Nephron (organoid): ENCODE data around the gene LTF.
"Not testable (repeated sequence)": the region's sequence is repeated elsewhere in the genome, so short reads cannot be mapped to it uniquely, and the experiment has no call there.

Experiments used
- H3K27ac Mint-ChIP-seq, 3 experiments: 2 replicates each; pipeline ENCODE4 v1.8.0; 2020; ENCODE audit warnings: mixed read lengths in 3 of 3, mild to moderate bottlenecking in 2 of 3, moderate library complexity in 1 of 3
- H3K27me3 Mint-ChIP-seq: 2 replicates; pipeline ENCODE4 v1.8.0; 2021; ENCODE audit warnings: low read depth, mild to moderate bottlenecking, moderate library complexity, mixed read lengths
- H3K36me3 Mint-ChIP-seq: 2 replicates; pipeline ENCODE4 v1.8.0; 2020; ENCODE audit warnings: low read depth, mixed read lengths
- H3K4me1 Mint-ChIP-seq: 2 replicates; pipeline ENCODE4 v1.8.0; 2020; ENCODE audit warnings: mixed read lengths
- H3K4me3 Mint-ChIP-seq, 3 experiments: 2 replicates each; pipeline ENCODE4 v1.8.0; 2020; ENCODE audit warnings: mild to moderate bottlenecking in 3 of 3, mixed read lengths in 3 of 3, moderate library complexity in 2 of 3
- H3K9me3 Mint-ChIP-seq: 2 replicates; pipeline ENCODE4 v1.8.0; 2020; ENCODE audit warnings: mixed read lengths
- CTCF ChIP-seq, 3 experiments: fragments of 200-600 bp; sonication (generic); IDR thresholded peaks; one replicate each; pipeline ENCODE4 v1.5.0; 2021; ENCODE audit warnings: antibody characterized with exemption in 3 of 3; ENCODE audit not compliant: unreplicated experiment in 3 of 3

The LTF gene

GRCh38 chr3:46429250-46429649 lies 35.5 kb downstream of the LTF start:
- Mint-ChIP-seq H3K9me3 (peaks cover 13% of the 10 kb centered on the region), H3K36me3 (peaks cover 4% of the 10 kb centered on the region), H3K4me3 (no peak overlapping the region), H3K27me3 (peaks cover 12% of the 10 kb centered on the region), H3K4me1 (peaks cover 8% of the 10 kb centered on the region), H3K27ac (no peak overlapping the region)
- TF ChIP-seq CTCF (IDR thresholded peaks at IDR 0.05; ENCODE audit: unreplicated experiment in 3 of 3): no peak

GRCh38 chr3:46427916-46428833 lies 36.5 kb downstream of the LTF start:
- Mint-ChIP-seq H3K27me3 (peaks cover 11% of the 10 kb centered on the region), H3K27ac (peak overlapping the region; percentile 19 to 40 (median 37)), H3K4me1 (peaks cover 8% of the 10 kb centered on the region), H3K4me3 (no peak overlapping the region), H3K9me3 (peaks cover 10% of the 10 kb centered on the region), H3K36me3 (peaks cover 4% of the 10 kb centered on the region)
- TF ChIP-seq CTCF (IDR thresholded peaks at IDR 0.05; ENCODE audit: unreplicated experiment in 3 of 3): no peak

DNA sequence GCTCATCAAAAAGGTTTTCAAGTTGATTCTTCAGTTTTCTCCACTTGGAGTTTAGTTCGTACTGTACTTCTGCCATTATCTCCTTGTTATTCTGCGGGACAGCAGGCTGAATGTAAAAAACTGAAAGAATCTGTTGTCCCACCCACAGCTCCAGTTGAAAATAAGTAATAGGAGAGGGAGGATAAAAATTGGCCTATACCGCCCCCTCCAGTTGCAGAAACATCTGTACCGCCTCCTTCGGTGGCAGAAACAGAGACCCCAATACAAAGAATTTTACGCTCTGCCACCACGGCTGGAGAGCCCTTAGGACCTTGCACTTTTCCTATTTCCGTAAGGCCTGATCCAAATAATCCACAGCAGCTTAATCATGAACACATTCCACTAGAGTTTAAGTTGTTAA lies 37.3 kb downstream of the LTF start:
- H3K9me3 Mint-ChIP-seq, H3K4me1 Mint-ChIP-seq, H3K4me3 Mint-ChIP-seq, H3K36me3 Mint-ChIP-seq: not testable (repeated sequence)
- peaks cover 11% of the 10 kb centered on the region for H3K27me3 Mint-ChIP-seq
- TF ChIP-seq CTCF (IDR thresholded peaks at IDR 0.05; ENCODE audit: unreplicated experiment in 3 of 3): peak in 1 of 3 experiments; percentile 18
- peak overlapping the region in 1 of 3 experiments; percentile 40 for H3K27ac Mint-ChIP-seq

- H3K4me1 Mint-ChIP-seq, H3K36me3 Mint-ChIP-seq, H3K27ac Mint-ChIP-seq, H3K4me3 Mint-ChIP-seq, H3K9me3 Mint-ChIP-seq: not testable (repeated sequence)
- peaks cover 14% of the 10 kb centered on the region for H3K27me3 Mint-ChIP-seq
These were observed 38.2 kb downstream of the LTF start for GRCh38 chr3:46426476-46426875.

DNA sequence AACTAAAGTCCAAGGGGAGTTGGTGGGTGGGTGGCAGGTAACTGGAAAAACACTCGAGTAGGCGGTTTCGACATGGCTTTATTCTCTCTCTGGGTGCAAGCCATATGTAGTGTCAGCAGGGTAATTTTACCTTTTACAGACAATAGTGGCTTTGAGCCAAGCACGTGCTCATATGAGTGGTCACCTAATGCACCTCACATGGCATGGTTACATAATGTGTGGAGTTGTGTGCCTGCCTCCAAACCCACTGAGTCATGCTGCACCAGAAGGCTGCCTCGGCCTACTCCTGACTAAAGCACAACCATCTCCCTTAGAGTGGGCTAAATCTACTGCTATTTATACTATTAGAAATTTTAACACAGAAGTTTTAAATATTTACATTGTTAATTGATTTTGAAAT lies 41.1 kb downstream of the LTF start:
- no peaks in the 10 kb centered on the region for H3K9me3 Mint-ChIP-seq
- peaks cover 9% of the 10 kb centered on the region for H3K27me3 Mint-ChIP-seq
- no peak overlapping the region for H3K4me3 Mint-ChIP-seq
- TF ChIP-seq CTCF (IDR thresholded peaks at IDR 0.05; ENCODE audit: unreplicated experiment in 3 of 3): no peak
- H3K36me3 Mint-ChIP-seq: no peaks in the 10 kb centered on the region
- no peak overlapping the region for H3K27ac Mint-ChIP-seq
- H3K4me1 Mint-ChIP-seq: peaks cover 8% of the 10 kb centered on the region

DNA sequence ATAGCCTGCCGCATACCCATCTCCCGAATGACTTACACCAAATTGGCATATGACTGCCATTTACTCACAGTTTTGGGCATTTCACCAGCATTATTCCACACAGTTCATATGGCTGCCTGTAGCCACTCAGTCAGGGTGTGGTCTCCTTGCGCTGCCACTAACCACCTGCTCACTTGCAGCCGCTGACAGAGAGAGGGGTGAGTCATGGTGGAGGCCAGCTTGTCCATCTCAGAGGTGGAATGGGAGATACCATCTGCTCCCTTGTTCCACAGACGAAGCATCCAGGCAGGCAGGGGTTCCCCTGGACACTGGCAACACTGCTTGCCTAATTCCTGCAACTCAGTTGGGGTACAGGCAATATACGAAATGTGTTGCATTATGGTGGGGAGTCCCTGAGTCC lies 42.1 kb downstream of the LTF start:
- no peaks in the 10 kb centered on the region for H3K36me3 Mint-ChIP-seq
- H3K27ac Mint-ChIP-seq: no peak overlapping the region

More for the DNA sequence above, 42.1 kb downstream of the LTF start:
- H3K27me3 Mint-ChIP-seq: peaks cover 9% of the 10 kb centered on the region
- no peak for TF ChIP-seq CTCF (IDR thresholded peaks at IDR 0.05; ENCODE audit: unreplicated experiment in 3 of 3)
- H3K9me3 Mint-ChIP-seq: no peaks in the 10 kb centered on the region
- no peak overlapping the region for H3K4me3 Mint-ChIP-seq
- H3K4me1 Mint-ChIP-seq: no peaks in the 10 kb centered on the region
